T-cell (primary cell): ENCODE data around the gene NPL. TPM values are rescaled to one million over a fixed set of nuclear protein-coding genes. Genes with fewer than 3 reads are reported as not detected.

ENCODE experiments used
- ATAC-seq, 4 experiments: fragments of 200-7000 bp in 3 of 4; fragments of 150-1000 bp in 1 of 4; cut with Tn5 transposase; replicated peaks in 1 of 4; 1 replicate in 3 of 4; 2 replicates in 1 of 4; pipeline ENCODE4 v1.10.0; 2021; ENCODE audit warnings: moderate library complexity in 3 of 4, mild to moderate bottlenecking in 2 of 4, moderate number of reproducible peaks in 1 of 4
- CTCF ChIA-PET, 2 donors: fragments of 300-600 bp; sonication (Branson Sonifier 250); formaldehyde crosslinking; loops; one replicate each; lab custom pipeline; 2022; ENCODE audit warnings: antibody characterized with exemption in 2 of 2; lab: Charles Lee
- POLR2A ChIA-PET, 2 donors: fragments of 300-600 bp; sonication (Branson Sonifier 250); formaldehyde crosslinking; loops; one replicate each; lab custom pipeline; 2022; ENCODE audit warnings: antibody characterized with exemption in 2 of 2; lab: Charles Lee
- DNase-seq, 35 experiments: peaks; one replicate each; pipeline versions ENCODE4 v3.0.0 to v3.0.0-alpha.2; 2013 to 2023
- H3K27ac ChIP-seq: one replicate; pipeline ENCODE4 v1.5.1; 2013; ENCODE audit warnings: low read length
- H3K27me3 ChIP-seq, 2 experiments: replicated peaks in 1 of 2; 1 replicate in 1 of 2; 2 replicates in 1 of 2; pipeline versions ENCODE4 v1.6.1 to v1.7.0; 2013; ENCODE audit warnings: low read length in 1 of 2, mixed read lengths in 1 of 2; ENCODE audit not compliant: control insufficient read depth in 2 of 2, insufficient read depth in 2 of 2; ENCODE audit errors: extremely low read depth in 1 of 2
- H3K36me3 ChIP-seq, 2 donors: 1 replicate in 1 of 2; 2 replicates in 1 of 2; pipeline versions ENCODE4 v1.6.1 to v1.7.0; 2013; ENCODE audit warnings: low read length in 1 of 2; ENCODE audit not compliant: control insufficient read depth in 2 of 2, insufficient read depth in 1 of 2; ENCODE audit errors: extremely low read depth in 1 of 2
- H3K4me1 ChIP-seq, 2 experiments: 1 replicate in 1 of 2; 2 replicates in 1 of 2; pipeline versions ENCODE4 v1.6.1 to v1.7.0; 2013; ENCODE audit warnings: low read length in 2 of 2, mixed read lengths in 1 of 2; ENCODE audit not compliant: insufficient read depth in 2 of 2, control insufficient read depth in 1 of 2; ENCODE audit errors: extremely low read depth in 1 of 2
- H3K4me3 ChIP-seq, 2 donors: 1 replicate in 1 of 2; 2 replicates in 1 of 2; pipeline versions ENCODE4 v1.5.1 to v1.7.0; 2013; ENCODE audit warnings: mild to moderate bottlenecking in 2 of 2, low read length in 1 of 2, moderate library complexity in 1 of 2; ENCODE audit not compliant: control insufficient read depth in 1 of 2; ENCODE audit errors: extremely low read depth in 1 of 2
- H3K9me3 ChIP-seq: 2 replicates; pipeline ENCODE4 v1.7.0; 2013
- H3K27ac Mint-ChIP-seq, 2 donors: one replicate each; pipeline ENCODE4 v1.8.0; 2020 to 2021; ENCODE audit warnings: mild to moderate bottlenecking in 2 of 2, mixed read lengths in 2 of 2
- H3K27me3 Mint-ChIP-seq, 2 donors: one replicate each; pipeline ENCODE4 v1.8.0; 2021 to 2022; ENCODE audit warnings: mixed read lengths in 2 of 2
- H3K36me3 Mint-ChIP-seq: one replicate; pipeline ENCODE4 v1.8.0; 2021; ENCODE audit warnings: mixed read lengths
- H3K4me1 Mint-ChIP-seq, 3 donors: one replicate each; pipeline ENCODE4 v1.8.0; 2020 to 2022; ENCODE audit warnings: mixed read lengths in 3 of 3, mild to moderate bottlenecking in 1 of 3
- H3K4me3 Mint-ChIP-seq, 3 donors: one replicate each; pipeline ENCODE4 v1.8.0; 2020 to 2022; ENCODE audit warnings: mild to moderate bottlenecking in 3 of 3, mixed read lengths in 3 of 3, moderate library complexity in 3 of 3
- H3K9me3 Mint-ChIP-seq, 3 donors: one replicate each; pipeline ENCODE4 v1.8.0; 2020 to 2022; ENCODE audit warnings: mixed read lengths in 3 of 3
- WGBS: methylation state at CpG from one replicate; pipeline ENCODE4 v1.1.5; 2013; ENCODE audit warnings: missing lambda C conversion rate; ENCODE audit not compliant: insufficient coverage; 5-methylcytosine and 5-hydroxymethylcytosine counted together
- total RNA-seq, 35 experiments: library from RNA in 6 of 35; stranded (reverse) in 6 of 35; fragments of 120-200 nt in 1 of 35; gene quantifications; one replicate each; pipeline versions ENCODE4 v1.2.1 to v1.2.4 and lab custom pipeline; 2013 to 2026

Gene NPL
- total RNA-seq, 5 donors from 2014 or later (not counting 1 experiment from before 2014, with no cell fraction given) = 2.5 to 5.4 (median 4.2) TPM

GRCh38 chr1:182807907-182808306 lies 18.3 kb downstream of the NPL start:
- CTCF ChIA-PET = interaction anchor here in 1 of 2 donors (0.7 kb wide), 1 partner anchor 1214 kb away, joined by 4 read pairs; no protein-coding TSS in a partner anchor
- POLR2A ChIA-PET = no interaction called here
- Mint-ChIP-seq H3K36me3 (peaks cover 46% of the 10 kb centered on the region), H3K27me3 (no peaks in the 10 kb centered on the region), H3K27ac (no peak overlapping the region), H3K9me3 (no peaks in the 10 kb centered on the region), H3K4me3 (no peak overlapping the region), H3K4me1 (no peaks in the 10 kb centered on the region)
- no peaks in the 10 kb centered on the region for H3K27me3 ChIP-seq
- peaks cover 0 to 8% of the 10 kb centered on the region in 2 donors for H3K36me3 ChIP-seq
- no peaks in the 10 kb centered on the region for H3K4me1 ChIP-seq
- H3K27ac ChIP-seq = no peak overlapping the region
- no CpG with 5 or more reads among the region's 3 CpGs for WGBS
- DNase-seq (no peak), ATAC-seq (no peak)
- no peaks in the 10 kb centered on the region for H3K9me3 ChIP-seq
- no peak overlapping the region for H3K4me3 ChIP-seq

DNA sequence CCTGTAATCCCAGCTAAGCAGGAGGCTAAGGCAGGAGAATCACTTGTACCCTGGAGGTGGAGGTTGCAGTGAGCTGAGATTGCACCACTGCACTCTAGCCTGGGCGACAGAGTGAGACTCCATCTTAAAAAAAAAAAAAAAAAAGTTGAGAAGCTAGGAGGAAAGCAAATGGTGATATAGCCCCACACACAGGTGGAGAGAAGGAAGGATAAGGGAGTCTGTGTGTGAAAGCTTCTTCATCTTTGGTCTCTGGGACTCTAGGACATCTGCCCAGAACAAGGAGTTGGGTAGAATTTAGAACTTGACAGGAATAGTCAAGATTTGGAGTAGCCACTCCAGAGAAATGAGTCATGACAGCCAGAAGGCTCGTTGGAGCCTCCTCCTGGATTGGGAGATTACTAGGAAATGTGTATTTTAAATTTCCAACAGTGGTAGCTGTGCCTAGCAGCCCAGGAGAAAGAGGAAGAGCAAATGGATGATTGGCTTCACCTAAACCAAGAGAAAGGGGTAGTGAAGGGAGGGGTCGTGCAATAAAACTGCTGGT lies 19.9 kb downstream of the NPL start:
- no peaks in the 10 kb centered on the region for H3K27me3 Mint-ChIP-seq
- Histone ChIP-seq H3K4me3 (no peak overlapping the region), H3K9me3 (no peaks in the 10 kb centered on the region), H3K36me3 (peaks cover 0 to 7% of the 10 kb centered on the region in 2 donors), H3K4me1 (no peaks in the 10 kb centered on the region), H3K27me3 (no peaks in the 10 kb centered on the region), H3K27ac (no peak overlapping the region)
- no peaks in the 10 kb centered on the region for H3K4me1 Mint-ChIP-seq
- ChIA-PET POLR2A (no interaction called here), CTCF (no interaction called here)
- H3K4me3 Mint-ChIP-seq = no peak overlapping the region
- ATAC-seq = no peak
- no peak for DNase-seq
- no peak overlapping the region for H3K27ac Mint-ChIP-seq
- 80% methylated on average over 2 of the region's 3 CpGs for WGBS
- H3K36me3 Mint-ChIP-seq = peaks cover 42% of the 10 kb centered on the region
- H3K9me3 Mint-ChIP-seq = no peaks in the 10 kb centered on the region

DNA sequence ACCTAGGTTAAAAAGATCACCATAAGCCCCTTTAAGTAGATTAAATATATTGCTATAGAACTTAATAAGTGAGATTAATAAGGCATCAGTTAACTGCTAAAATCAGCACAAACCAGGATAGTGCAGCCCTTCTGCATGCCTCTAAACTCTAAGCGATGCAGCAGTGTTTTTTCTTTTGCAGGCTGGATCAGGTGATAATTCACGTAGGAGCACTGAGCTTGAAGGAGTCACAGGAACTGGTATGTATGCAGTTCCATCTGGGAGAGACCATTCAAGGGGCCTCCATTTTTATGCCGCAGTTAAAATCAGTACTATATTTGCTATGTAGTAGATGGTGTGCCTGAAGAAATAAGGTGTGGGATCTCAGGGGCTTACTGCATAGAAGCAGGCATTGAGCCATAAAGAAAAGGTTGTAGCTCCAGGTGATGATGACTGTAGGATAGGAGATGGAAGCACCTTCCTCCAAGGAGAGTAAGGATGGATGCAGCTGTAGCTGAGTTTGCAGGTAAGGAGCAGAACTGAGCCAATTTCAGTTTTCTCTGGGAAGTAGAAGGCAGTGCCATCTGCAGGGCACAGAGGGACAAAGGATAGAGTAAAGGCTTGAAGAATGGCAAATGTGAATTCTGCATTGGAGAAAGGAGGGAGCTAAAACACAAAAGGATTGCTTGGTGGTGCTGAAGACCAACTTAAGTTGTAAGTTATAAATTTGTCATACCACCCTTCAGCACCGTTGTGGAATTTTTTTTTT lies 22.6 kb downstream of the NPL start:
- H3K4me1 ChIP-seq = no peaks in the 10 kb centered on the region
- H3K4me3 ChIP-seq = no peak overlapping the region
- Mint-ChIP-seq H3K4me1 (no peaks in the 10 kb centered on the region), H3K27me3 (no peaks in the 10 kb centered on the region), H3K36me3 (peaks cover 40% of the 10 kb centered on the region), H3K9me3 (no peaks in the 10 kb centered on the region), H3K4me3 (no peak overlapping the region), H3K27ac (no peak overlapping the region)
- ATAC-seq = no peak
- DNase-seq = no peak
- H3K36me3 ChIP-seq = peaks cover 0 to 2% of the 10 kb centered on the region in 2 donors
- no peaks in the 10 kb centered on the region for H3K9me3 ChIP-seq
- ChIA-PET POLR2A (no interaction called here), CTCF (interaction anchor here in 1 of 2 donors (0.5 kb wide), 1 partner anchor 211 kb away, joined by 3 read pairs; no protein-coding TSS in a partner anchor)
- 95% methylated on average over 4 of the region's 4 CpGs for WGBS
- no peaks in the 10 kb centered on the region for H3K27me3 ChIP-seq
- no peak overlapping the region for H3K27ac ChIP-seq

GRCh38 chr1:182816863-182817262 lies 27.3 kb downstream of the NPL start:
- no peaks in the 10 kb centered on the region for H3K9me3 ChIP-seq
- no peak overlapping the region for H3K27ac ChIP-seq
- no peaks in the 10 kb centered on the region for H3K9me3 Mint-ChIP-seq
- ChIA-PET POLR2A (no interaction called here), CTCF (no interaction called here)
- H3K27me3 ChIP-seq = no peaks in the 10 kb centered on the region
- H3K36me3 ChIP-seq = peaks cover 0 to 10% of the 10 kb centered on the region in 2 donors
- H3K27me3 Mint-ChIP-seq = no peaks in the 10 kb centered on the region
- H3K4me3 ChIP-seq = no peak overlapping the region
- no peak overlapping the region for H3K4me3 Mint-ChIP-seq
- no CpG with 5 or more reads among the region's 2 CpGs for WGBS
- H3K27ac Mint-ChIP-seq = no peak overlapping the region
- no peak for DNase-seq
- ATAC-seq = no peak
- no peaks in the 10 kb centered on the region for H3K4me1 ChIP-seq
- H3K36me3 Mint-ChIP-seq = peaks cover 66% of the 10 kb centered on the region
- H3K4me1 Mint-ChIP-seq = no peaks in the 10 kb centered on the region

GRCh38 chr1:182817802-182818201 lies 28.2 kb downstream of the NPL start:
- ATAC-seq (no peak), DNase-seq (no peak)
- CTCF ChIA-PET = no interaction called here
- H3K27ac ChIP-seq = no peak overlapping the region
- H3K9me3 Mint-ChIP-seq = no peaks in the 10 kb centered on the region
- H3K27me3 ChIP-seq = no peaks in the 10 kb centered on the region
- WGBS = no CpG with 5 or more reads among the region's 3 CpGs
- peaks cover 0 to 10% of the 10 kb centered on the region in 2 donors for H3K36me3 ChIP-seq
- H3K4me3 Mint-ChIP-seq = no peak overlapping the region
- POLR2A ChIA-PET = no interaction called here
- no peak overlapping the region for H3K4me3 ChIP-seq
- H3K9me3 ChIP-seq = no peaks in the 10 kb centered on the region
- H3K4me1 Mint-ChIP-seq = no peaks in the 10 kb centered on the region
- H3K27ac Mint-ChIP-seq = no peak overlapping the region
- H3K4me1 ChIP-seq = no peaks in the 10 kb centered on the region
- no peaks in the 10 kb centered on the region for H3K27me3 Mint-ChIP-seq
- peaks cover 64% of the 10 kb centered on the region for H3K36me3 Mint-ChIP-seq

DNA sequence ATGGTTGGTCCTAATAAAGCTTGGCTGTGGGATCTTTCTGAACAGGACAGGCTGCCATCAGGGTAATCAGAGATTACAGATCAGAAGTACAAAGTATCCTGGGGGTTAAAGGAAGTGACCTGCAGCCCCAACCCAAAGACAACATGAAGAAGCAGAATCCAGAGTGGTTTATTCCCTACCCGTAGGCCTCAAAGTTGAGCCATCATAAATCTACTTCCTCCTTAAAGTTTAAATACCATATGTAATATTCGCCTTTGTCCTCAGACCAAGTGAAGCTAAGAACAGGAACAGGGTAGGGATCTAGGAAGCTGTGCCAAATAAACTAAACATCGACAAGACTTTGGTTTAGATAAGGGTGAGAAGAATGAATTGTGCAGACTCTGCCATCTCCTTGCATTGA lies 33.6 kb downstream of the NPL start:
- Histone ChIP-seq H3K4me3 (no peak overlapping the region), H3K9me3 (no peaks in the 10 kb centered on the region), H3K27me3 (no peaks in the 10 kb centered on the region), H3K36me3 (peaks cover 0 to 2% of the 10 kb centered on the region in 2 donors), H3K4me1 (no peaks in the 10 kb centered on the region), H3K27ac (no peak overlapping the region)
- CTCF ChIA-PET = no interaction called here
- Mint-ChIP-seq H3K27me3 (no peaks in the 10 kb centered on the region), H3K36me3 (peaks cover 36% of the 10 kb centered on the region), H3K9me3 (no peaks in the 10 kb centered on the region), H3K4me1 (no peaks in the 10 kb centered on the region), H3K27ac (no peak overlapping the region), H3K4me3 (no peak overlapping the region)
- no peak for DNase-seq
- ATAC-seq = no peak
- 80% methylated on average over 1 of the region's 3 CpGs for WGBS
- POLR2A ChIA-PET = interaction anchor here in 1 of 2 donors (0.7 kb wide), 1 partner anchor 20 kb away, joined by 7 read pairs; no protein-coding TSS in a partner anchor
